Left renal pelvis (tissue), 4 donors: ENCODE data around the gene CD274. TPM values are rescaled to one million over a fixed set of nuclear protein-coding genes. Genes with fewer than 3 reads are reported as not detected.
"Not testable (repeated sequence)": the region's sequence is repeated elsewhere in the genome, so short reads cannot be mapped to it uniquely, and the experiment has no call there.

Source experiments
- DNase-seq, 4 donors: peaks; one replicate each; pipeline ENCODE4 v3.0.0-alpha.2; 2013; ENCODE audit warnings: low read depth in 4 of 4, low spot score in 3 of 4
- polyA plus RNA-seq, 4 donors: library from polyadenylated mRNA; unstranded; fragments of 120-200 nt; gene quantifications; one replicate each; pipeline ENCODE4 v1.2.1, GENCODE V29; 2013; ENCODE audit not compliant: insufficient read length in 4 of 4

Gene CD274
- polyA plus RNA-seq, 4 donors = 0.39 to 1.4 (median 0.85) TPM

DNA sequence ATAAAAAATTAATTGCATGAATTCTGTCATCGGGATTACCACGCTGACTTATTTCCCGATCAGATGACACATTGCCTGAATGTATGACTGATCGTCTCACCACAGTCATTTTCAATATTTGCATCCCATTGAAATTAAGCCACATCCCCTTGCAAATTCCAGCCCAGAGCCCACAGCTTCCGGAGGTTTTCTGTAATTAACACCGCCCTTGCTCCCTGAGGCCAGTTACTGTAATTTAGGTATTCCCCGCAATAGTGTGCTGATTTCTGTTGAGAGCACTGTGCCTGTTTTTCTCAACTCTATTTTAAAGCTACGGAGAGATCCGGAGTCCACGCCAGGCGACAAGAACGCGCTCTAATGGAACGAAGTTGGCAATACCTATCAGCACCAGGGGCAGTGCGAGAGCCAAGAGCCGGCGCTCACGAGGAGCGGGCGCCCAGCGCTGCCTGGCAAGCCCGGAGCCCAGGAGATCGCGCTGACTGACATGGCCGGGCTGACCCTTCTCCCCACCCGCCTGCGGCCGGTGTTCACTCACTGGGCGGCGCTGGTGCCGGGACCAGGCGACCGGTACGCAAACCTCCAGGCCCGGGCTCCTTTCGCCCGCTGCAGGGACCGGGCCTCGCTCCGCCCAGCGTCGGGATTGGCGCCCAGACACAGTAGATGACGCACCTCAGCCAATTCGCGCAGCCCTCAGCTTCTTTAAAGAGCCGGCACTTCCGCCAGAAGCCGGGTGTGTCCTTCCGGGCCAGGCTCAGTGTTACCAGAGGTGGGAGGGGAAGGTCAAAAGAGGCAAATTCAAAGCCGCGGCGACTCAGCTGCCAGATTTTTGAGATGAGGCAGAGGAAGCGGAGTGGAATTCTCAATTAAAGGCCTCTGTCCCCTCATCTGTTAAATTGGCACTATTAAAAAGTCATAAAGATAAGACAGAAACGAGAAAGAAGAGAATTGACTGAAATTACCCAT, 12.8 kb upstream of the CD274 start, which contains the start of gene PLGRKT:
Gene PLGRKT, minus strand, starts transcription at position 672 of the 963 bp plus-strand sequence. CDS start 5,948 bp downstream, outside the sequence.
- DNase-seq = peak; percentile 79 to 86 (median 81)

DNA sequence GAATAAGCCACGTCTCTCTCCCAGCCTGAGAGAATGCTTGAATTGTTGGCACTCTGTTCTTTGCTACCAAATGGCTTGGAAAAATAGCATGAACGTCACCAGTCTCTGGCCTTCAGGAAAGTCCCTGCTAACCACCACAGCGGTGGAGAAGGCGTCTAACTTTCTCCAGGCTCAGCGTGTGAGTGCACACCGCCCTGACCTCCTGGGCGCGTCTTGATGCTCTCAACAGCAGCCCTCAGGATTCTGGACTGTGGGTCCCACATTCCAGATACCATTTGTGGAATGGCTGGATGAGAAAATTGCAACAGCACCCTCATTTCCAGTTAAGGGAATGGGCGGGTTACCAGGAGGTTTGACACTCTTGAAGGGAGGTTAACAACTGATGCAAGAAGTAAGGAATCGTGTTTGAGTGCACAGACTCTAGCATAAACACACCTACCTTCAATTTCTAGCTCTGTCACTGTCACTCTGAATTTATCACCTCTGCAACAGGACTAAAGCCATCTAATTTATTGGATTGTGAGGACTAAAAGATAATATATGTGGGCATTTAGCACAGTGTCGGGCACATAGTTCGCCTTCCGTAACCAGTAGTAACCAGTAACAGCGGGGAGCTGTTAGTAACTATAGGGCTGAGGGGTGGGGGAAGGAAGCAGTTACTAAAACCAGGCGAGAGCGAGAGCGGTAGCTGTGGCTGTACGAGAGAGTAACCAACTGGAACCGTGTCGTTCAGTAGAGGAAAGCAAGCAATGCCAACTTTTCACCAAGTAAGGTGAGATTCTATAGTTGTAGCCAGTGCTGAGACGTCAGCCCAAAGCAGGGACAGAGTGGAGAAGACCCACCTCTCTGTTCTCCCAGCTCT, 11.8 kb upstream of the CD274 start:
- DNase-seq = no peak

DNA sequence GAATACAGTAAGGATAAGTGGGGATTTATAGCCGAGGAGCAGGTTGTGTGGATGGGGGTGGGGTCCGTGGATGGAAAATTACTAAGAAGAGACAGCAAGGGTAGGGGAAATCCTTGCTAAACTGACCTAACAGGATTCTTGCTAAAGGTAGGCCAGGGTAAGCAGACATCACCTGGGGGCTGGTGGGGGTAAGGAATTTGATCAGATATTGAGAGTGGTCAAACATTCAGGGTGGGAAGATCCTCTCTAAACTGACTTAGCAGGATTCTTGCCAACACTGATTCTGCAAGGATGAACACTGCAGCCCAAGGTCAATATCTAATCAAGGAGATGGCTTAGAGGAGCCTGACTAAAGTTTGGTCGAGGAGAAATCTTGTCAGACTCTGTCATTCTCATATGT, 9.9 kb upstream of the CD274 start:
- DNase-seq = no peak

DNA sequence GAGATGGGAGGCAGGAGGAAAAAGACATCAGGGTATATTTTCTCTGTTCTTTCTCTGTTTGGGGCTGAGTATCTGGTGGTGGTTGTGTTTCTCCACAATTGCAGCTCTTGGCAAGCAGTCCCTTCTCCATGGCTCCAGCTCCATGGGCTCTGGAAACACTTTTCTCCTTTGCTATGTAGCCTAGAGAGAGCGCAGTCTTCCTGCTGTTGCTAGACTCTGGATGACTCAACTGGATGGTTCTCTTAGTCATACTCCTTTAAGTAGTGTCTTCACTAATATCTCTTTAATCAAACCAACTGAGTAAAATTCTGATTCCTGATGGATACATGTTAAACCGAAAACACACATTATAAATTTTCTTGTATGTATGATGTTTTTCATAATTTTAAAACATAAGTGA, 9.3 kb upstream of the CD274 start:
- no peak for DNase-seq

DNA sequence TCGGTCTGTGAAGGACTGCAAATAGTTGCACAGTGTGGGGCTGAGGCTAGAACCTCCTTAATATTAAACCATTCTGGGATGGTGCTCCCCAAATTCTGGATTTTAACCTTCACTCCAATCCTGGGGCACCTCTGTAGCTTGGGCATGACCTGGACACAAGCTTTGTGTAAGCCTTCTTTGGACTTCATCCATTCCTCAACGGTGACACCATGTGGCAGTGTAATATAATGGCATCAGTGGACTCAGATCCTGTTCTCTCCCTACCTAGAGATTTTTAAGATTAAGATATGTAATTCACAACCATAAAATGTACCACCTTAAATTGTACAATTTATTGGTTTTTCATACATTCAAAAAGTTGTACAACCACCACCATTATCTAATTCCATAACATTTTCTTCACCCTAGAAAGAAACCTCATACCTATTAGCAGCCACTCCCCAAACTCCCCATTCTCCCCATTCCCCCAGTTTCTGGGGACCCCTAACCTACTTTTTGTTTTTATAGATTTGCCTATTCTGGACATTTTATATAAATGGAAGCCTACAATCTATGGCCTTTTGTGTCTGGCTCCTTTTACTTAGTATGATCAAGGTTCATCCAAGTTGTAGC, 7.8 kb upstream of the CD274 start:
- no peak for DNase-seq

DNA sequence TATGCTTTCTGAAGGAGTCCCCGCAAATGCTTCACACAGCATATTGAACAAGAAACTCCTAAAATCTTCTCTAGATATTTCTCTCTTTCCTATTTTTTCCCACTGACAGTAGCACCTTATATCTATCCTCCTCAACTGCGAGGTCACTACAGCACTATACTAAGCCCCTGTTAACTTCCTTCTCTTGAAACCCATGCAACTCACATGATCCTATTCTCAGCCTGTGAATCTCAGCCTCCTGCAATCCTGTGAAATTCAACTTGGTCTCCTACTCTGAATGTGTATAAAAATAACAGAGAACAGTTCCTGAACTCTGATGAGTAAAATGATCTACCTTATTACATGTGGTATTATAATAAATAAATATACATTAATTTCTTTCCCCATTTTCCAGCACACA, 6.5 kb upstream of the CD274 start:
- DNase-seq = no peak

DNA sequence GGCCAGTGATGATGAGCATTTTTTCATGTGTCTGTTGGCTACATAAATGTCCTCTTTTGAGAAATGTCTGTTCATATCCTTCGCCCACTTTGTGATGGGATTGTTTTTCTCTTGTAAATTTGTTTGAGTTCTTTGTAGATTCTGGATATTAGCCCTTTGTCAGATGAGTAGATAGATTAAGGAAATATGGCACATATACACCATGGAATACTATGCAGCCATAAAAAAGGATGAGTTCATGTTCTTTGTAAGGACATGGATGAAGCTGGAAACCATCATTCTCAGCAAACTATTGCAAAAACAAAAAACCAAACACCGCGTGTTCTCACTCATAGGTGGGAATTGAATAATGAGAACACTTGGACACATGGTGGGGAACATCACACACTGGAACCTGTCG, 5.2 kb upstream of the CD274 start:
- not testable (repeated sequence) for DNase-seq

DNA sequence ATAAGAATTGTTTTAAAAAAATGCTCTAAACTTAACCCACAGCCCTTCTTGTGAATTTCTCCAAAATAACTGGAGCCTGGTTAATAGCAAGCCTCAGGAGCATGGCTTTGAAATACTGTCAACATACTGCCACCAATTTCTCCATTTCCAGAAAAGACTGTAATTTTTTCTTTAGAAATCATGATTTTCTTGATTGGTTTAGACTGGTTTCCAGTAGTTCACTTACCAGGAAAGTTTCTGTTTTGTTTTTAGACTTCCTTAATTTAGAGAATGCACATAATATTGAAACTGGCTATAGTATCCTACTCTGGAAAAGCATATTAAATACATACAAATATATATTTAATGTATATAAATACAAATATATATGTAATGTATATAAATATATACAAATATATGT, 4.5 kb upstream of the CD274 start:
- DNase-seq = no peak

DNA sequence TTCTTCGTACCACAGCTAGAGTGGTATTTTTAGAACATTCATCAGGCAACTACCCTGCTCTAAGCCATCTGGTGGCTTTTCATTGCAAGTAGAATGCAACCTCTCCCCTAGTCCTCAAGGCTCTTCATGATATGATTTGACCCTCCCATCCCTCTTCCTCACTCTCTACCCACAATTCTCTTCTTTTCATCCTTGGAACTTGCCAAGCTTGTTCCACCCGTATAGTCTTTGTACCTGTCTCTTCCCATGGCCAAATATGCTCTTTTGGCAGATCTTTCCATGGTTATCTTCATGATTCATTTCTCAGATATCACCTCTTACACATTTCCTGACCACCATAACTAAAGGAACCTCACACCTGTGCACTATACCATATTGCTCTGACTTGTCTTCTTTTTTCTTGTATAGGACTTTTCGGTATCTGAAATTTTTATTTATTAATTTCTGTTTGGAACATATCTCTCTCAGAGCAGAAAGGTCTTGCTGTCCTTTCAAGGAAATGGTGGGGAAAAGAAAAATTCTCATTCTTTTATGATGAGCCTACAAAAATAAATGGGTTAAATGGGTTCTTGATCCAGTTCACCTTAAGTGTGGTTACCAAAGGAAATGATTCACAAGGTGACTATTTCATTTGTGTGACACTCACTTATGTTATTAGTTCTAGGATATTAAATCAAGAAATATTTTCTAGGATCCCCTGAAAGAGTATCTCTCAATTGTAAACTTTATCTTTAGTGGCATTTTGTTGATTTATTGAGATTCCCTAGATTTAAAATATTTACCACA, 3.7 kb upstream of the CD274 start:
- no peak for DNase-seq

DNA sequence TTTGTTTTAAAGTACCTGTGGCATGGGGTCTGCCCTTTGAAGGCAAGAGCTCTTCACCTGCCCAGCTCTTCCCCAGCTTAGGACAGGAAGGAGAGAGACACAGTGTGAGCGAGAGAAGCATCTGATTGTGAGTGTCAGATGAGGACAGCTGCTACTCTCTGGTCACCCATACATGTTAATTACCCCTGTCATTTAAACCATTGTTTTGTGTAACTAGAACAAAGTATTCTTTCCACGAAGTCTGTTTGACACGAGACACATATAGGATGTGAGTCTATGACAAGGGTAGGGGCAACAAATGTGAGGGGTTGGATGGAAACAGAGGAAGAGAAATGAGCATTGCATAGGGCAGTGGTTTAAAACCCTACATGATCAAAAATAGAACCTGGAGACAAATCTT, 3.0 kb upstream of the CD274 start:
- no peak for DNase-seq

DNA sequence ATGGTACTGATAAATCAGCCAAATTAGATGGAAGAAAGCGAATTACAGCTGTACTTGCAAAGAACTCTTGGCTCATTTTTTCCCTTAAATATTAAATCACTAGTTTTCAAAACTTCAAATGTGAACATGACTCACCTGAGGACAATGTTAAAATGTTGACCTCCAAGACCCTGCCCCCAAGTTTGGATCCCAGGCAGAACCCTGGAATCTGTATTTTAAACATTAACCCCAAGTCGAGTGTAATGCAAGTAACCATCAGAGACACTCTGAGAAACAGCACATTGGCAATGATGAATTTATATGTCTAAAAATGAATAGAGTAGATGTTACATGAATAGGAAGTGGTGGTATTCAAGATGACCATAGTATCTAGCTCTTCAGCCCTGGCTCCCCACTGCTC, 2.3 kb upstream of the CD274 start:
- DNase-seq = no peak

DNA sequence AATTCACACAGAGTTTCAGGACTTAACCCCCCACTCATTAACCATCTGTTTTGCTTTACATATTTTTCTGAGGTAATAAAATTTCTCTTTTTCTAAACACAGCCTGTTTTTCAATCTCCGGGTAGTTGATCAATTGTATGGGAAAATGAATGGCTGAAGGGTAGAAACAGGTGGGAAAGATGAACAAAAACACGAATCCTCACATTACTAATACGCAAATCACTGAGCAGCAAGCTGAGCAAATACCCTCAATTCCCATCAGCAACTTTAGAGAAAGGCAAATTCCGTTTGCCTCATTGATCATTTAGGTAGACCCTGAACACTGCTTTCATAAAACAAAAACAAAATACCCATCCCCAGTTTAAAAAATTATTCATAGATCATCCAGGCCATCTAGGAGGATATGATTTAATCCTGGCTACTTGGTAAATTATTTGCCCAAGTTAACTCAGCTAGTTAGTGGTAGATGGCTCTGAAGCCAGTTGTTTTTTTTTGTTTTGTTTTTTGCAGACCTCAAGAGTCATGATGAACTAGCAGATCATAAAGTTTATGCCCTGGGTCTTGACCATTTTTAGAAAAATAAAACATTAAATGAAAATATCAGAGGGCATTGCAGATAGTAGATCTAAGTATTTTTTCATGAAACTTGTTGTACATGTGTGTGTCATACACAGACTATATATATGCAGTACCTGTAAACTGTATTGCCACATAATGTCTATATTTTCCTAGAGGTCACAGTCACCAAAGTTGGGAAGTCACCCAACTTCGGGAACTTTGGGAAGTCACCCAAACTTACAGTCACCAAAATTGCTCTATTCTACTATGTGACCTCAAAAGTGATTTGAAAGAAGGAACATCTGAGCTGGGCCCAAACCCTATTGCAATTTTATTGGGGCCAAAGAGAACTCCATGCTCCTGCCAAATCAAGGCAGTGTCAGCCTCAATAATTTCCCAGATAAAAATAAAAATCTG, 1.6 kb upstream of the CD274 start:
- DNase-seq = no peak

DNA sequence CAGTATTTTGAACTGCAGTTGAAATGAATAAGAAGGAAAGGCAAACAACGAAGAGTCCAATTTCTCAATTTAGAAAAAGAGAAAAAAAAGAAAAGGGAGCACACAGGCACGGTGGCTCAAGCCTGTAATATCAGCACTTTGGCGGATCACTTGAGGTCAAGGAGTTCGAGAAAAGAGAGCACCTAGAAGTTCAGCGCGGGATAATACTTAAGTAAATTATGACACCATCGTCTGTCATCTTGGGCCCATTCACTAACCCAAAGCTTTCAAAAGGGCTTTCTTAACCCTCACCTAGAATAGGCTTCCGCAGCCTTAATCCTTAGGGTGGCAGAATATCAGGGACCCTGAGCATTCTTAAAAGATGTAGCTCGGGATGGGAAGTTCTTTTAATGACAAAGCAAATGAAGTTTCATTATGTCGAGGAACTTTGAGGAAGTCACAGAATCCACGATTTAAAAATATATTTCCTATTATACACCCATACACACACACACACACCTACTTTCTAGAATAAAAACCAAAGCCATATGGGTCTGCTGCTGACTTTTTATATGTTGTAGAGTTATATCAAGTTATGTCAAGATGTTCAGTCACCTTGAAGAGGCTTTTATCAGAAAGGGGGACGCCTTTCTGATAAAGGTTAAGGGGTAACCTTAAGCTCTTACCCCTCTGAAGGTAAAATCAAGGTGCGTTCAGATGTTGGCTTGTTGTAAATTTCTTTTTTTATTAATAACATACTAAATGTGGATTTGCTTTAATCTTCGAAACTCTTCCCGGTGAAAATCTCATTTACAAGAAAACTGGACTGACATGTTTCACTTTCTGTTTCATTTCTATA, 602 bp upstream of the CD274 start:
- DNase-seq = no peak

DNA sequence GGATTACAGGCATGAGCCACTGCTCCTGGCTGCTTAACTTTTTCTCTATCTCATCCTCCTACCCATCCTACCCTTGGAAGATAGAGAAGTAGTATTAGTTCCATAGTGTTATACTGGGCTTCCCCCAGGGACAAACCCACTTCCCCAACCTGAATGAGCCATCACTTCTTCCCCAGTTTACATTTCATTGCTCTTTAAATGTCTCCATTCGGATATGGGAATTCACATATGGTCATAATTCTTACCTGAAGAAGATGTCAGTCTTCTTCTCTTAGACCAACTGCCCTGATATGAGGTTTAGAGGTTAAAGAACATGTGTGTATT, 1.9 kb downstream of the CD274 start:
- DNase-seq = no peak

DNA sequence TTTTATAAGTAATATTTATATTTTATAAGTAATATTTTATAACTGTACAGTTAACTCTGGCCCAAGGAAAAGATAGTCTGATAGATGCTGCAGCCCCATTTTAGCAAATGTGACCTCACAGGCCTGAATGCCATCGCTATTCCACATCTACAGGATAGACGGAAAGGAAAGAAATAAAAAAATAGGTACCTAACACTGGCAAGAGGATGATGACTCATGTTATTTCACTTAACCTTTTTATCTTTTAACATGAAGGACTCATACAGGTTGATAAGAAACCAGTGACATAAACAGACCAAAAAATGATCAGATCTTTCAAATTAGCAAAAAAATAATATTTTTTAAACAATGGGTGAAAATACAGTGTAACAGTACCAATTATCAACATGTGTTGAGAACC, 2.7 kb downstream of the CD274 start:
- DNase-seq = no peak

DNA sequence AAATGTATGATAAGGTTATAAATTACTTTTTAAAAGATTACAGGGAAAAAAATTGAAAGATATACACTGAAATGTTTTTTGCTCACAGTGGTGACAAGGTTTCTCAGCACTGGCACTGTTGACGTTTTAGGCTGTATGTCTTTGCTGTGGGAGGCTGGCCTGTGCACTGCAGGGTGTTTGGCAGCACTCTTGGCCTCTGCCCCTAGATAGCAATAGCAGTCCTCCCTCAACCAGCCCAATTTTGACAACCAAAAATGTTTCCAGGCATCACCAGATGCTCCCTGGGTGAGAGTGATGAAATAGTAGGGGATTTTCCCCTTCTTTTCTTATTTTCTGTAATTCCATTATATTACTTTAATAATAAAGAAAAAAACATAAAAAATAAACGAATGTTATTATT, 3.3 kb downstream of the CD274 start:
- DNase-seq = no peak

DNA sequence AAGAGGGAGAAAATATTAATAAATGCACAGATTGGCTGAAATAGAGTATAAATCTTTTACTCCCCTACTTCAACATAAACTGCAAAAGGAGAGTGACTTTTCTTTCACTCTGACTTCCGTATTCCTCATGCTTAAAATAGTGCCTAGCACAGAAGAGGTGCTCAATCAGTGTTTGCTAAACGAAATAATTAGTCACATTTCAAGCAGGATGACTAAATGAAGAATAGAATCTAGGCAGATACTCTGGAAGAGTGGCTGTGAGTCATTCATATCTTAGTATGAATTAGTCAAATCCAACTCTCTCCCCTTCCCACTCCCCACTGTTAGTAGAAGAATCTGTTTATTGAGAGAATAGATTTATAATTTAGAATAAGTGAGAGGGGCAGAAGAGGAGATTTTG, 4.8 kb downstream of the CD274 start:
- no peak for DNase-seq

DNA sequence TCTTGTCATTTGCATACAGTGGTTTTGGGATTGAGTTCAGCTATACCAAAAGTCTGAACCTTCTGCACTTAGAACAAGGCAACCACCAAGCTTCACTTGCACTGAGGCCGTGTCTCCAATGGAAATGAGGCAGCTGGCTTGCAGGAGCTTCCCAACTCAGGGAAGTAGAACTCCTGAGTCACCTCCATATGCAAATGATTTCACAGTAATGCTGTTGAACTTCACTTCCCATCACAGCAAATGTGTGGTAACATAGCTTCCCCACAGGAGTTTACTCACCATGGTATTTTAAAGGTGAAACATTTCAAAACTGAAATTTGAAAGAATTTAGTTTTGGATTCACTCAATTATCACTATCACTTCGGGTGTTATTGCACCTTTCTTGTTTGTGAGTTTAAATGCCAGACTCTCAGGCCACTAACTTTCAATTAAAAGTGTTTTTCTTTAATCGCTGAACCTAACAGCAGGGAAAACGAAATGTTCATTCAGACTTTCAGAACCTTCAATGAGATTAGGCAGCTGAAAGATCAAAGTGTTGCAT, 9.0 kb downstream of the CD274 start:
- no peak for DNase-seq
